GM19099 (cell line): Measurements from ENCODE around the gene EFNA5.

ENCODE experiments used
- POLR2A ChIP-seq: IDR thresholded peaks from 3 replicates; pipeline ENCODE4 v1.6.1; 2011; ENCODE audit warnings: low read depth; ENCODE audit not compliant: insufficient read length; ENCODE audit errors: extremely low read depth

The EFNA5 gene

GRCh38 chr5:107544476-107544875 lies 126.3 kb downstream of the EFNA5 start:
- TF ChIP-seq POLR2A, result no peak

- TF ChIP-seq POLR2A, result no peak
Observed at GRCh38 chr5:107543868-107544267, 126.9 kb downstream of the EFNA5 start.

- no peak for TF ChIP-seq POLR2A
Observed at GRCh38 chr5:107542831-107543231, 127.9 kb downstream of the EFNA5 start.

- no peak for TF ChIP-seq POLR2A
Observed at GRCh38 chr5:107542428-107542827, 128.3 kb downstream of the EFNA5 start.

GRCh38 chr5:107541400-107541799 lies 129.3 kb downstream of the EFNA5 start:
- no peak for TF ChIP-seq POLR2A

GRCh38 chr5:107539726-107540330 lies 130.9 kb downstream of the EFNA5 start:
- TF ChIP-seq POLR2A, result no peak

- TF ChIP-seq POLR2A, result no peak
Observed at GRCh38 chr5:107538805-107539445, 131.8 kb downstream of the EFNA5 start.

- no peak for TF ChIP-seq POLR2A
Observed at GRCh38 chr5:107538331-107538730, 132.4 kb downstream of the EFNA5 start.

GRCh38 chr5:107535849-107536248 lies 134.9 kb downstream of the EFNA5 start:
- TF ChIP-seq POLR2A, result no peak

- TF ChIP-seq POLR2A, result no peak
Observed at GRCh38 chr5:107533910-107534876, 136.5 kb downstream of the EFNA5 start.

- TF ChIP-seq POLR2A, result no peak
Observed at GRCh38 chr5:107532916-107533315, 137.8 kb downstream of the EFNA5 start.

GRCh38 chr5:107532169-107532878 lies 138.4 kb downstream of the EFNA5 start:
- TF ChIP-seq POLR2A, result no peak

- TF ChIP-seq POLR2A, result no peak
Observed at GRCh38 chr5:107531308-107531707, 139.4 kb downstream of the EFNA5 start.

- no peak for TF ChIP-seq POLR2A
Observed at GRCh38 chr5:107529618-107530017, 141.1 kb downstream of the EFNA5 start.
